GM12801 (cell line): ENCODE results near the gene TMEM218.

Experiments used
- CTCF ChIP-seq: IDR thresholded peaks from one replicate; pipeline ENCODE4 v1.5.1; 2011; ENCODE audit warnings: control low read depth; ENCODE audit not compliant: insufficient read length; ENCODE audit errors: extremely low read depth

Gene TMEM218

GRCh38 chr11:125111343-125112207, at the start of gene TMEM218:
Gene TMEM218, minus strand, starts transcription at chr11:125111626. Its CDS starts 9,385 bp downstream, at chr11:125102241.
- TF ChIP-seq CTCF, result no peak

DNA sequence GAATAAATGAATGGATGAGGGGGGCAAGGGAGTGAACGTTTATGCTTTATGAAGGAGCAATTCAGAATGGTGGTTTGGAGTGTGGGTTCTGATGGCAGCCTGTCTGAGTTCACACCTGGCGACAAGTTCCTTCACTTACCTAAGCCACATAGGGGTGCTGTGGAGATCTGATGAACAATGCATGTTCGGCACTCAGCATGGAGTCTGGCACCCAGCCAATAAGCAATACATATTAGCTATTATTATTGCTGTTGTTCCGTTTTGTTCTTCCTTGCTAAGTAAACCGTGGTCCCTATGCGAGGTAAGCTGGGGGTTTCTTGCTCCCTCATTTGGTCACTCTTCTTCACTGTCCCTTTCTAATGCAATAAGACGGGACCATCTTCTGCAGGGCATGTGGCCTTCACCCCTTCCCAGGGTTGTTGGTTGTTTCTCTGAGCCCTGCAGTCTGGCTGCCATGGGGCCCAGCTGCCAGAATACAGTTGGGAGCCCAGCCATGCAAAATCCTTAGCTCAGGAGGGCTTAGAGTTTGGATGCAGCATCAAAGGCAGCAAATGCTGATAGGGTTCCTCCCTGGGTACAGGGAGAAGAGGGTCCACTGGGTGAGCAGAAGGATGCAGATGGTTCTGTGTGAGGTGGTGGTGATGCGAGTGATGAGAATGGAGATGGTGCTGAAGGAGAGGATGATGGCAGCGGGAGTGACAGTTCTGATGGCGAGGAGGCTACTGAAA, 46.7 kb upstream of the TMEM218 start:
- TF ChIP-seq CTCF, result no peak

DNA sequence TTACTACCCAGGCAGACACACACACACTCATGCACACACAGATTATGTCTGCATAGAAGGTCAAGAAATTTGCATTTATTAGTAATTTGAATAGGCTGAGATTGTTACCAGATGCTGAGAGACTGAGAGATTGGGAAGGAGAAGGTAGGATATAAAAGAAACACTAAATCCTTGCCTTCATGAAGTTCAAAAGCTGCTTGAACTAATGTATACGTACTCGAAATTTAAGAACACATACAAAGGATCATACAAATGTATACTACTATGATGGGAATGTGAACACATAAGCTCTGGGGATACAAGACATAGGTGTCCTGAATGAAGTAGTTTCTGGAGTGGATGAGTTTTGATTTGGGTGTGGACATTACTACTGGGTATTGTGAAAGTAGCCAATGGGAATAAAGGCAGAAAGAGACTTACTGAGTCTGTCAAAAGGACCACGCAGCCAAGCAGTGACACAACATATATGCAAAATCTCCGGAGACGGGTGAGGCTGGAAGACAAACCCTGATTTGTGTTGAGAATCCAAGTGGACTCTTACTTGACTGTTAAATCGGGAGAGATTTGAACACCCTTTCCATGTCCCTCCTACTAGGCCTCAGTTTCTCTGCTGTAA, 45.8 kb upstream of the TMEM218 start:
- TF ChIP-seq CTCF, result no peak

DNA sequence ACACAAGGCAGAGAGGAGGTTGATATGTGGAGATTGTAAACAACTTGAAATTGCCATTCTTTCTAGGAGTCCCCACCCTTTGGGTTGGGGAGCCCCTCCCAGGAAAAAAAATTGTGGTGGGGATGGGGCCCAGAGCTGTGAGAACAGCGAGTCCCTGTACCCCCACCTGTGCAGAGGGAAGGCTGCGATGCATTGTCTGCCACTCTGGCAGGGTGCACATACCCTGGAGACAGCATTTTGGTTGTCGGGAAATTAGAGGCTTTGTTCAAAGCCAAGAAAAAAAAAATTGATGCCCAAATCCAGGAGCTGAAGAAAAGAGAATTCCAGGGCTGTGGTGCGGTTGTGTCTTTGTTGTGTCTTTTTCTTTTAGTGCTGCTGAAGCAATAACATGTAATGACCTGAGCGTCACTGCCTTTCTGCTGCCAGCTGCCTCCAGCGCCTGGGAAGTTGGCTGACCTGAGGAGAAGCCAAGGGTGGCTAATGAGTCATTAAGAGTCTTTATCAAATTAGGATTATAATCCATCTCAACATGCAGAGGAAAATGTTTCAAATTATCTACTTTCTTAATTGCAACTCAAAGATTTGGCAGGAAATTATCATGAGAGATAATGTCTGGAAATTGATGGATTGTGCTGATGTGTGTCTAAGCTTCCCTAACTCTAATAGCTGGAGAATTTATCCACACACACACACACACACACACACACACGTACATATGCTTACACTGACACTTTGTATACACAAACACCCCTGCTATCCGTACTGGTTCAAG, 45.1 kb upstream of the TMEM218 start:
- no peak for TF ChIP-seq CTCF

DNA sequence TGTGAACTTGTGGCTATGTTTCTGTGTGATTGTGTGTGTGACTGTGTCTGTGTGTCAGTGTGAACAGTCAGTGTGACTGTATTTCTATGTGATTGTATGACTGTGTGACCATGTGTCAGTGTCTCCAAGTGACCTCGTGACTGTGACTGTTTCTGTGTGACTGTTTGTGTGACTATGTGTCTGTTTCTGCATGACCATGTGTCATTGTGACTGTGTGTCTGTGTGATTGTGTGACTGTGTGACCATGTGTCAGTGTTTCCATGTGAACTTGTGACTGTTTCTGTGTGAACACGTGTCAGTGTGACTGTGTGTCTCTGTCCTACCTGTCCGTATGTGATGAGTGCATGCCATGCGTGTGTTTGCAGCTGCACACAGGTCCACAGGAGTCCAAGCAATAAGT, 44.3 kb upstream of the TMEM218 start:
- TF ChIP-seq CTCF, result no peak

GRCh38 chr11:125155100-125155444, 43.6 kb upstream of the TMEM218 start:
- no peak for TF ChIP-seq CTCF
